ENCODE results near the gene DLGAP1.

- TF ChIP-seq EP300 (IDR thresholded peaks at IDR 0.05) (no peak), CTCF (IDR thresholded peaks at IDR 0.05) (no peak), POLR2AphosphoS5 (IDR thresholded peaks at IDR 0.05) (no peak), POLR2A (IDR thresholded peaks at IDR 0.05) (no peak)
Observed at GRCh38 chr18:3966246-3966641, 488.9 kb downstream of the DLGAP1 start.

Data from gastroesophageal sphincter (tissue), 3 donors.